Measurements from ENCODE around the gene WDR36. TPM values are rescaled to one million over a fixed set of nuclear protein-coding genes. Genes with fewer than 3 reads are reported as not detected.

Gene WDR36
- total and polyA plus RNA-seq, 9 of the 15 experiments (the other 6 are each of a cell fraction or from before 2014, with no cell fraction given): 25.7 to 68.0 (median 41.5) TPM

DNA sequence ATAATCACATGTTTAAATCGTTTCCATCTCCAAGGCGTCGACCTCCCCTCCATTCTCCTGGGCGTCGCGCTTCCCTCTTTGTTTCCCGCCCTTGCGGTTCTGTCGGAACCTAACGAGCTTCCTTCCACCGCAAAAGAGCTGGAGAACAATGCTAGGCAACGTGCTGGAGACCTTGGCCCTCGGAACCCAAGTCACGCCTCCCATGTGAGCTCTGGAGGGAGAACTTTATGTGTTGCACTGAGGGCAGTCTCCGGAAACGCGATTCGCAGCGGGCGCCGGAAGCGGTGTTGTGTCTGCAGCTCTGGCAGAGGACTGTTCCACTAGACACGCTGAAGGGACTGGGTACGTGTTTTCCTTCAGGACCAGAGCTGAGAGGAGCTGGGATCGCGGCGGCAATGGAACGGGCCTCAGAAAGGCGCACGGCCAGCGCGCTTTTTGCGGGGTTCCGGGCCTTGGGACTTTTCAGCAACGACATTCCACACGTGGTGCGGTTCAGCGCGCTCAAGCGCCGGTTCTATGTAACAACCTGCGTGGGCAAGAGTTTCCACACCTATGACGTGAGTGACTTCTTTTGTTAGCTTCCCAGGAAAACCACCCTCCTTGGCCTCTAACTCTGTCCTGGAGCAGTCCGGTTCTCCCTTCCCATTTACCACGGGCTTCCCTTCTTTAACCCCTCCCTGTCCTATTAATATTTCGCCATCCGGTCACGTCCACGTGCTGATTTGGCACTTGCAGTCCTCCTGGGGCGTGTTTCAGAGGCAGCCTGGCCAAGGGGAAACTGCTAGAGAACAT is at the start of gene WDR36 (continued):
- TF ChIP-seq, protein P1, sequence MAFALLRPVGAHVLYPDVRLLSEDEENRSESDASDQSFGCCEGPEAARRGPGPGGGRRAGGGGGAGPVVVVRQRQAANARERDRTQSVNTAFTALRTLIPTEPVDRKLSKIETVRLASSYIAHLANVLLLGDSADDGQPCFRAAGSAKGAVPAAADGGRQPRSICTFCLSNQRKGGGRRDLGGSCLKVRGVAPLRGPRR (CRISPR knock-in tag; IDR thresholded peaks at IDR 0.05): no peak
- TF ChIP-seq ZNF41 (CRISPR knock-in tag; conservative IDR thresholded peaks at IDR 0.05): 0 out of 2 replicates have a peak, but pooled peaks have one; percentile 11
- no peak for TF ChIP-seq TFAM (CRISPR knock-in tag; conservative IDR thresholded peaks at IDR 0.05)
- TF ChIP-seq, protein P2, sequence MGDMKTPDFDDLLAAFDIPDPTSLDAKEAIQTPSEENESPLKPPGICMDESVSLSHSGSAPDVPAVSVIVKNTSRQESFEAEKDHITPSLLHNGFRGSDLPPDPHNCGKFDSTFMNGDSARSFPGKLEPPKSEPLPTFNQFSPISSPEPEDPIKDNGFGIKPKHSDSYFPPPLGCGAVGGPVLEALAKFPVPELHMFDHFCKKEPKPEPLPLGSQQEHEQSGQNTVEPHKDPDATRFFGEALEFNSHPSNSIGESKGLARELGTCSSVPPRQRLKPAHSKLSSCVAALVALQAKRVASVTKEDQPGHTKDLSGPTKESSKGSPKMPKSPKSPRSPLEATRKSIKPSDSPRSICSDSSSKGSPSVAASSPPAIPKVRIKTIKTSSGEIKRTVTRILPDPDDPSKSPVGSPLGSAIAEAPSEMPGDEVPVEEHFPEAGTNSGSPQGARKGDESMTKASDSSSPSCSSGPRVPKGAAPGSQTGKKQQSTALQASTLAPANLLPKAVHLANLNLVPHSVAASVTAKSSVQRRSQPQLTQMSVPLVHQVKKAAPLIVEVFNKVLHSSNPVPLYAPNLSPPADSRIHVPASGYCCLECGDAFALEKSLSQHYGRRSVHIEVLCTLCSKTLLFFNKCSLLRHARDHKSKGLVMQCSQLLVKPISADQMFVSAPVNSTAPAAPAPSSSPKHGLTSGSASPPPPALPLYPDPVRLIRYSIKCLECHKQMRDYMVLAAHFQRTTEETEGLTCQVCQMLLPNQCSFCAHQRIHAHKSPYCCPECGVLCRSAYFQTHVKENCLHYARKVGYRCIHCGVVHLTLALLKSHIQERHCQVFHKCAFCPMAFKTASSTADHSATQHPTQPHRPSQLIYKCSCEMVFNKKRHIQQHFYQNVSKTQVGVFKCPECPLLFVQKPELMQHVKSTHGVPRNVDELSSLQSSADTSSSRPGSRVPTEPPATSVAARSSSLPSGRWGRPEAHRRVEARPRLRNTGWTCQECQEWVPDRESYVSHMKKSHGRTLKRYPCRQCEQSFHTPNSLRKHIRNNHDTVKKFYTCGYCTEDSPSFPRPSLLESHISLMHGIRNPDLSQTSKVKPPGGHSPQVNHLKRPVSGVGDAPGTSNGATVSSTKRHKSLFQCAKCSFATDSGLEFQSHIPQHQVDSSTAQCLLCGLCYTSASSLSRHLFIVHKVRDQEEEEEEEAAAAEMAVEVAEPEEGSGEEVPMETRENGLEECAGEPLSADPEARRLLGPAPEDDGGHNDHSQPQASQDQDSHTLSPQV (IDR thresholded peaks at IDR 0.05): peak; percentile 81
- TF ChIP-seq, protein P3, sequence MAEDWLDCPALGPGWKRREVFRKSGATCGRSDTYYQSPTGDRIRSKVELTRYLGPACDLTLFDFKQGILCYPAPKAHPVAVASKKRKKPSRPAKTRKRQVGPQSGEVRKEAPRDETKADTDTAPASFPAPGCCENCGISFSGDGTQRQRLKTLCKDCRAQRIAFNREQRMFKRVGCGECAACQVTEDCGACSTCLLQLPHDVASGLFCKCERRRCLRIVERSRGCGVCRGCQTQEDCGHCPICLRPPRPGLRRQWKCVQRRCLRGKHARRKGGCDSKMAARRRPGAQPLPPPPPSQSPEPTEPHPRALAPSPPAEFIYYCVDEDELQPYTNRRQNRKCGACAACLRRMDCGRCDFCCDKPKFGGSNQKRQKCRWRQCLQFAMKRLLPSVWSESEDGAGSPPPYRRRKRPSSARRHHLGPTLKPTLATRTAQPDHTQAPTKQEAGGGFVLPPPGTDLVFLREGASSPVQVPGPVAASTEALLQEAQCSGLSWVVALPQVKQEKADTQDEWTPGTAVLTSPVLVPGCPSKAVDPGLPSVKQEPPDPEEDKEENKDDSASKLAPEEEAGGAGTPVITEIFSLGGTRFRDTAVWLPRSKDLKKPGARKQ (CRISPR knock-in tag; IDR thresholded peaks at IDR 0.05): no peak
- peak; percentile 91 for TF ChIP-seq RNF2 (IDR thresholded peaks at IDR 0.05)
- TF ChIP-seq RAD51 (IDR thresholded peaks at IDR 0.05; ENCODE audit: borderline replicate concordance, low read depth): no peak
- TF ChIP-seq HDAC2 (IDR thresholded peaks at IDR 0.05): peak; percentile 89
- TF ChIP-seq, protein P4, sequence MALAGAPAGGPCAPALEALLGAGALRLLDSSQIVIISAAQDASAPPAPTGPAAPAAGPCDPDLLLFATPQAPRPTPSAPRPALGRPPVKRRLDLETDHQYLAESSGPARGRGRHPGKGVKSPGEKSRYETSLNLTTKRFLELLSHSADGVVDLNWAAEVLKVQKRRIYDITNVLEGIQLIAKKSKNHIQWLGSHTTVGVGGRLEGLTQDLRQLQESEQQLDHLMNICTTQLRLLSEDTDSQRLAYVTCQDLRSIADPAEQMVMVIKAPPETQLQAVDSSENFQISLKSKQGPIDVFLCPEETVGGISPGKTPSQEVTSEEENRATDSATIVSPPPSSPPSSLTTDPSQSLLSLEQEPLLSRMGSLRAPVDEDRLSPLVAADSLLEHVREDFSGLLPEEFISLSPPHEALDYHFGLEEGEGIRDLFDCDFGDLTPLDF (CRISPR knock-in tag; IDR thresholded peaks at IDR 0.05): peak; percentile 78
- no peak for TF ChIP-seq SIRT6 (IDR thresholded peaks at IDR 0.05; ENCODE audit: low read depth, low read length)
- TF ChIP-seq ZZZ3 (IDR thresholded peaks at IDR 0.05): no peak
- no peak for TF ChIP-seq PYGO2 (tag; IDR thresholded peaks at IDR 0.05)
- no peak for TF ChIP-seq SNIP1 (IDR thresholded peaks at IDR 0.05; ENCODE audit: low read depth)
- TF ChIP-seq, protein P5, sequence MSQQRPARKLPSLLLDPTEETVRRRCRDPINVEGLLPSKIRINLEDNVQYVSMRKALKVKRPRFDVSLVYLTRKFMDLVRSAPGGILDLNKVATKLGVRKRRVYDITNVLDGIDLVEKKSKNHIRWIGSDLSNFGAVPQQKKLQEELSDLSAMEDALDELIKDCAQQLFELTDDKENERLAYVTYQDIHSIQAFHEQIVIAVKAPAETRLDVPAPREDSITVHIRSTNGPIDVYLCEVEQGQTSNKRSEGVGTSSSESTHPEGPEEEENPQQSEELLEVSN (IDR thresholded peaks at IDR 0.05; ENCODE audit: borderline replicate concordance in 1 of 2, extremely low read depth in 1 of 2, insufficient read depth in 1 of 2, insufficient read length in 1 of 2, low read depth in 1 of 2, low read length in 1 of 2, poor library complexity in 1 of 2, severe bottlenecking in 1 of 2): peak; percentile 98 to 100
- peak; percentile 66 to 72; a peak in 3 of 4 replicates for TF ChIP-seq TBL1XR1 (IDR thresholded peaks at IDR 0.05; ENCODE audit: low read length in 2 of 2)
- TF ChIP-seq NR4A1 (CRISPR knock-in tag; IDR thresholded peaks at IDR 0.05): 0 out of 2 replicates have a peak, but pooled peaks have one; percentile 80
- TF ChIP-seq NR4A1 (tag; IDR thresholded peaks at IDR 0.05): no peak
- TF ChIP-seq CSDE1 (IDR thresholded peaks at IDR 0.05): no peak
- 0 out of 2 replicates have a peak, but pooled peaks have one; percentile 39 for TF ChIP-seq ZNF324 (CRISPR knock-in tag; IDR thresholded peaks at IDR 0.05)
- TF ChIP-seq TRIM24 (IDR thresholded peaks at IDR 0.05): peak; percentile 47 to 99; a peak in 3 of 4 replicates
